Pancreas (tissue), 10 donors: ENCODE measurements around the gene CD99L2. TPM values are rescaled to one million over a fixed set of nuclear protein-coding genes. Genes with fewer than 3 reads are reported as not detected.

Experiments used
- ATAC-seq, 4 donors: fragments of 200-7000 bp; cut with Tn5 transposase; one replicate each; pipeline versions ENCODE4 v1.8.0 to v1.9.1; 2020; ENCODE audit warnings: mild to moderate bottlenecking in 4 of 4, moderate library complexity in 4 of 4
- DNase-seq, 6 donors: peaks; one replicate each; pipeline ENCODE4 v3.0.0-alpha.2; 2020
- FAIRE-seq: peaks from 2 replicates; lab custom pipeline; 2012; peaks lifted over from hg19 to GRCh38; lab: Jason Lieb, UNC
- H3K27ac ChIP-seq, 4 donors: fragments of 200-600 bp; sonication (generic); 1 replicate in 3 of 4; 2 replicates in 1 of 4; pipeline versions ENCODE4 v1.5.0 to v1.8.0; 2020
- H3K27me3 ChIP-seq, 4 donors: fragments of 200-600 bp; one replicate each; pipeline ENCODE4 v1.8.0; 2021
- H3K36me3 ChIP-seq, 3 donors: fragments of 200-600 bp; sonication (generic) in 1 of 3; one replicate each; pipeline versions ENCODE4 v1.5.0 to v1.8.0; 2020 to 2021
- H3K4me1 ChIP-seq, 3 donors: fragments of 200-600 bp; one replicate each; pipeline ENCODE4 v1.8.0; 2021
- H3K4me3 ChIP-seq, 4 donors: fragments of 200-600 bp; sonication (generic) in 2 of 4; one replicate each; pipeline versions ENCODE4 v1.5.0 to v1.8.0; 2020 to 2021
- H3K9me3 ChIP-seq, 4 donors: fragments of 200-600 bp; one replicate each; pipeline ENCODE4 v1.8.0; 2021
- WGBS, 2 donors: extraction: QIAGEN DNeasy Blood & Tissue Kit; methylation state at CpG; one replicate each; pipeline ENCODE4 v1.1.7; 2013; 5-methylcytosine and 5-hydroxymethylcytosine counted together
- intact Hi-C, 3 donors: fragments of 100-400 bp; cut with DNase I; formaldehyde crosslinking; loops; one replicate each; pipeline versions ENCODE4 v1.11.1 to v1.14.2; 2022
- polyA plus RNA-seq, 2 donors: library from polyadenylated mRNA; stranded (reverse); fragments of 200-250 nt; gene quantifications; one replicate each; pipeline ENCODE4 v1.2.3, GENCODE V29; 2013
- total RNA-seq, 6 donors: library from RNA; stranded (reverse); fragmentation: NEBNext Ultra II Directional in 4 of 6; extraction: Animal tissue kit (Norgen Biotek cat#: 25700) in 4 of 6; gene quantifications; one replicate each; pipeline versions ENCODE4 v1.2.1 to v1.2.4, GENCODE V29; 2021 to 2023
- TF ChIP-seq, protein P1 (sequence below), 4 donors: fragments of 200-600 bp; sonication (generic) in 3 of 4; IDR thresholded peaks; one replicate each; pipeline versions ENCODE4 v1.5.0 to v1.8.0; 2021; ENCODE audit warnings: antibody characterized with exemption in 4 of 4
- donor health status: healthy with polysubstance abuse.
- donor health status: DM: no; HTN: no; CAD: no; lungs with moderate emphysema.
- donor health status: DM: no; HTN: no; CAD: no.
- donor health status: control.
- donor health status: control.
- donor health status: Bipolar disorder and iron deficiency.
- donor health status: DM: yes; HTN: yes; CAD: no.
- donor health status: DM: no; HTN: no; CAD: no.
- donor health status: DM: no; HTN: no; CAD: no.
- donor health status: DM: yes; HTN: yes; CAD: no.

The CD99L2 gene
- total and polyA plus RNA-seq, 8 donors, result 10.4 to 25.1 (median 16.2) TPM

DNA sequence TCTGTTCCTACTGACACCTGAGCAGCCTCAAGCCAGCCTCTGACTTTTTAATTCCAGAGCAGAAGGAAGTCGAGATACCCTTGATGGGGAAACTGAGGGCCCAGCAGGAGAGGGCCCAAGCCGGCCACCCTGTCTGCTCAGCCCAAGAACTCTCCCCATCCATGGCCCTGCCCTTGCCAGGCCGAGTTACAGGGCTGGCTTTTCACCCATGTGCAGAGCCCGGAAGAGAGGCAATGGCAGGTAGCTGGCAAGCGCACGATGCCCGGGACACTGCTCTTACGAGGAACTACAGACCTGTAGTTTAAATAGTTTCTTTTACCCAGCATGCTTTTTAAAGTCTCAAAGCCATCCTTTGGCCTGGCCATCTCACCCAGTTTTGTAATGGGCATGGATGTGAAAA, 125.4 kb downstream of the CD99L2 start:
- DNase-seq (no peak), FAIRE-seq (no peak), ATAC-seq (no peak)
- 83 to 87% methylated on average over 8 of the region's 8 CpGs for WGBS, 2 donors
- TF ChIP-seq, protein P1, sequence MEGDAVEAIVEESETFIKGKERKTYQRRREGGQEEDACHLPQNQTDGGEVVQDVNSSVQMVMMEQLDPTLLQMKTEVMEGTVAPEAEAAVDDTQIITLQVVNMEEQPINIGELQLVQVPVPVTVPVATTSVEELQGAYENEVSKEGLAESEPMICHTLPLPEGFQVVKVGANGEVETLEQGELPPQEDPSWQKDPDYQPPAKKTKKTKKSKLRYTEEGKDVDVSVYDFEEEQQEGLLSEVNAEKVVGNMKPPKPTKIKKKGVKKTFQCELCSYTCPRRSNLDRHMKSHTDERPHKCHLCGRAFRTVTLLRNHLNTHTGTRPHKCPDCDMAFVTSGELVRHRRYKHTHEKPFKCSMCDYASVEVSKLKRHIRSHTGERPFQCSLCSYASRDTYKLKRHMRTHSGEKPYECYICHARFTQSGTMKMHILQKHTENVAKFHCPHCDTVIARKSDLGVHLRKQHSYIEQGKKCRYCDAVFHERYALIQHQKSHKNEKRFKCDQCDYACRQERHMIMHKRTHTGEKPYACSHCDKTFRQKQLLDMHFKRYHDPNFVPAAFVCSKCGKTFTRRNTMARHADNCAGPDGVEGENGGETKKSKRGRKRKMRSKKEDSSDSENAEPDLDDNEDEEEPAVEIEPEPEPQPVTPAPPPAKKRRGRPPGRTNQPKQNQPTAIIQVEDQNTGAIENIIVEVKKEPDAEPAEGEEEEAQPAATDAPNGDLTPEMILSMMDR (IDR thresholded peaks at IDR 0.05), result no peak
- no peaks in the 10 kb centered on the region for H3K4me1 ChIP-seq
- H3K27me3 ChIP-seq, result no peaks in the 10 kb centered on the region
- no peak overlapping the region for H3K4me3 ChIP-seq
- H3K36me3 ChIP-seq, result no peaks in the 10 kb centered on the region
- intact Hi-C loops, result loop anchor here in 1 of 3 donors (5.0 kb wide), 1 partner anchor 309 kb away; no protein-coding TSS in a partner anchor
- H3K27ac ChIP-seq, result no peak overlapping the region
- H3K9me3 ChIP-seq, result no peaks in the 10 kb centered on the region

DNA sequence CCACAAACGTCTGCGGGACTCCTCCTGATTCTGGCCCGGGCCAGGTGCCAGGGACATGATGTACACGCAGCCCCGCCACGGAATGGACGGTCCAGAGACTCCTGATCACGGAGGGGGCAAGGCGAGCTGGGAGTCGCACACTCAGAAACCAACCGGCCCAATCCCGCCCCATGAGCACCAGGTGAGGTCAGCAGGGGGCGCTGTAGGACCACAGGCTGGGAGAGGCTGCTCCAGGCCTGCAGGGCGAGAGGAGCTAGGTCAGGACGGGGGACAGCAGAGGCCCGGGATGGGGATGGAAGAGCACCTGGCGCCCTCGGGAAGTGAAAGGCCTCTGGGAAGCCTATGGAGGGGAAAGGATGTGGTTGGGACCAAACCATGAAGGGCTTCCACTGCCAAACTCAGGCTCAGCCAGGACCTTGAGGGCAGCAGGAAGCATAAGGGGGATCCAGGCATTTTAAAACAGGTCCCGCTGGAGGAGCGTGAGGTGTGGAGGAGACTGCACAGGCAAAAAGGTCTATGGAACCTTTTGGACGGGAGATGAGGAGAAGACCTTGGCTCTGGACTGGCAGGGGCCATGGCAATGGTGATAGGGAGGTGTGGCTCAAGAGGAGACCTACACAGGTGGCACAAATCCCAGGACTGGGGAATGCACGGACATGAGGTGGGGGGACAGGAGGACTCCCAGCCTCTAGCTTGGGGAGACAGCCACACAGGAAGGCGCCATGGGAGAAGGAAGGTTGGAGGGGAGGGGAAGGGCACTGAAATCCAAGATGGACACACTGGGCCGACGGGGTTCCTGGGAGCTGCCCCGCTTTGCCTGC, 126.1 kb downstream of the CD99L2 start:
- Histone ChIP-seq H3K9me3 (no peaks in the 10 kb centered on the region), H3K27me3 (no peaks in the 10 kb centered on the region), H3K4me1 (no peaks in the 10 kb centered on the region), H3K36me3 (no peaks in the 10 kb centered on the region), H3K4me3 (no peak overlapping the region), H3K27ac (no peak overlapping the region)
- DNase-seq (peak; percentile 54 to 95 (median 80)), FAIRE-seq (no peak), ATAC-seq (peak; percentile 75 to 94 (median 88))
- intact Hi-C loops, result loop anchor here in 1 of 3 donors (5.0 kb wide), 1 partner anchor 310 kb away; no protein-coding TSS in a partner anchor
- TF ChIP-seq, protein P1 (IDR thresholded peaks at IDR 0.05), result peak; percentile 50 to 76 (median 70)
- WGBS, 2 donors, result 28 to 29% methylated on average over 26 of the region's 26 CpGs

DNA sequence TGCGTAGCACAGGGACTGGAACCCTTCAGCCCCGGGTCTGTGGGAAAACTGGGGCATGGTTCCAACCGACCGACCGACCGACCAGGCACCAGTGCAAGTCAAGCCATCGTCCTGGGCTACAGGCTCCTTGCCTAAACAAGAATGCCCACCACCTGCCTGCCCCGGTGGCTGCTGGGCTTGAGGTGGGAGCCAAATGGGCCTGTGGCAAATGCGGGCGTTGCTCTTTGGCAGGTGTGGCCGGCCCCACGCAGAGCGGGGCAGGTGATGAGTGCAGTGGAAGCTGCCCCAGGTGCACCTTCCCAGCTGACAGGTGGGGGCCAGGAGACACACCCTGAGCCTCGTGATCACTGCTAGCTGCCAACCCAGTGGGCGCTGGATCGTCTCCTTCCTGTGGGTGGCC, 127.4 kb downstream of the CD99L2 start:
- Histone ChIP-seq H3K4me1 (no peaks in the 10 kb centered on the region), H3K36me3 (no peaks in the 10 kb centered on the region), H3K9me3 (no peaks in the 10 kb centered on the region), H3K4me3 (no peak overlapping the region), H3K27ac (no peak overlapping the region), H3K27me3 (no peaks in the 10 kb centered on the region)
- FAIRE-seq (no peak), DNase-seq (peak in 2 of 6 donors; percentile 51 to 67), ATAC-seq (no peak)
- intact Hi-C loops, result loop anchor here in 1 of 3 donors (5.0 kb wide), 1 partner anchor 311 kb away; no protein-coding TSS in a partner anchor
- TF ChIP-seq, protein P1 (IDR thresholded peaks at IDR 0.05), result no peak
- 83 to 89% methylated on average over 16 of the region's 16 CpGs for WGBS, 2 donors

DNA sequence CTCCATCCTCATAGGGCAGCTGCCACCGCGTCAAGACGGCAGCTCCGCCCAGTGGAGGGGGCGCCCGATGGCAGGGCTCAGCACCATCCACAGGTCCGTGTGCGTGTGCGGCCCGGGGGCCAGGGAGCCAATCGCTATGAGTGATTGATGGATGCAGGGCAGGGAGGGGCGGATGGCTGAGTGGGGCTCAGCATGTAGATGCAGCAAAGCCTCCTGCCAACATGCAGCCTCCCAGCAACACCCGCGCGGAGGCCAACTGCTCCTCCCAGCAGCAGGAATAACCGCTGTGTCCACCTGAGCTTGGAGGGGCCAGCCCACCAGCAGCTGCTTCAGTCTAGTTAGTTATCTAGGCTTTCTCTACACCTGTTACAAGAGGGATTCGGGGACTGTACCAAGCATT, 127.8 kb downstream of the CD99L2 start:
- no peak for ATAC-seq
- Histone ChIP-seq H3K36me3 (no peaks in the 10 kb centered on the region), H3K4me3 (no peak overlapping the region), H3K9me3 (no peaks in the 10 kb centered on the region), H3K27ac (no peak overlapping the region), H3K4me1 (no peaks in the 10 kb centered on the region), H3K27me3 (no peaks in the 10 kb centered on the region)
- peak in 1 of 6 donors; percentile 42 for DNase-seq
- 82 to 92% methylated on average over 16 to 17 of the region's 17 CpGs for WGBS, 2 donors
- FAIRE-seq, result no peak
- TF ChIP-seq, protein P1 (IDR thresholded peaks at IDR 0.05), result no peak
- intact Hi-C loops, result loop anchor here in 1 of 3 donors (5.0 kb wide), 1 partner anchor 312 kb away; no protein-coding TSS in a partner anchor
